Glutamatergic neuron (in vitro differentiated cells): ENCODE results near the gene TMOD4. TPM values are rescaled to one million over a fixed set of nuclear protein-coding genes. Genes with fewer than 3 reads are reported as not detected.

Experiments used
- DNase-seq: peaks from one replicate; pipeline ENCODE4 v3.0.0; 2022
- H3K27ac Mint-ChIP-seq: one replicate; pipeline ENCODE4 v1.8.0; 2020; ENCODE audit warnings: mild to moderate bottlenecking, mixed read lengths, inconsistent platforms; ENCODE audit not compliant: unreplicated experiment
- H3K27me3 Mint-ChIP-seq: one replicate; pipeline ENCODE4 v1.8.0; 2020; ENCODE audit warnings: mild to moderate bottlenecking, moderate library complexity, mixed read lengths, inconsistent platforms; ENCODE audit not compliant: unreplicated experiment
- H3K36me3 Mint-ChIP-seq: one replicate; pipeline ENCODE4 v1.8.0; 2020; ENCODE audit warnings: mild to moderate bottlenecking, mixed read lengths, inconsistent platforms; ENCODE audit not compliant: unreplicated experiment
- H3K4me1 Mint-ChIP-seq: one replicate; pipeline ENCODE4 v1.8.0; 2020; ENCODE audit warnings: mild to moderate bottlenecking, low read depth, mixed read lengths, inconsistent platforms; ENCODE audit not compliant: unreplicated experiment
- H3K4me3 Mint-ChIP-seq: one replicate; pipeline ENCODE4 v1.8.0; 2020; ENCODE audit warnings: mild to moderate bottlenecking, mixed read lengths, inconsistent platforms; ENCODE audit not compliant: unreplicated experiment
- H3K9me3 Mint-ChIP-seq: one replicate; pipeline ENCODE4 v1.8.0; 2020; ENCODE audit warnings: mild to moderate bottlenecking, moderate library complexity, mixed read lengths, inconsistent platforms; ENCODE audit not compliant: unreplicated experiment
- CTCF ChIP-seq: fragments of 200-600 bp; sonication (generic); IDR thresholded peaks from one replicate; pipeline ENCODE4 v1.5.0; 2021; ENCODE audit not compliant: partially characterized antibody, unreplicated experiment
- total RNA-seq: library from RNA; stranded (reverse); fragmentation: NEBNext Ultra II Directional; extraction: Animal tissue kit (Norgen Biotek cat#: 25700); gene quantifications from one replicate; pipeline ENCODE4 v1.2.1, GENCODE V29; 2021; ENCODE audit not compliant: unreplicated experiment

The TMOD4 gene
- total RNA-seq, 1 donor from 2014 or later, result 0.76 TPM

DNA sequence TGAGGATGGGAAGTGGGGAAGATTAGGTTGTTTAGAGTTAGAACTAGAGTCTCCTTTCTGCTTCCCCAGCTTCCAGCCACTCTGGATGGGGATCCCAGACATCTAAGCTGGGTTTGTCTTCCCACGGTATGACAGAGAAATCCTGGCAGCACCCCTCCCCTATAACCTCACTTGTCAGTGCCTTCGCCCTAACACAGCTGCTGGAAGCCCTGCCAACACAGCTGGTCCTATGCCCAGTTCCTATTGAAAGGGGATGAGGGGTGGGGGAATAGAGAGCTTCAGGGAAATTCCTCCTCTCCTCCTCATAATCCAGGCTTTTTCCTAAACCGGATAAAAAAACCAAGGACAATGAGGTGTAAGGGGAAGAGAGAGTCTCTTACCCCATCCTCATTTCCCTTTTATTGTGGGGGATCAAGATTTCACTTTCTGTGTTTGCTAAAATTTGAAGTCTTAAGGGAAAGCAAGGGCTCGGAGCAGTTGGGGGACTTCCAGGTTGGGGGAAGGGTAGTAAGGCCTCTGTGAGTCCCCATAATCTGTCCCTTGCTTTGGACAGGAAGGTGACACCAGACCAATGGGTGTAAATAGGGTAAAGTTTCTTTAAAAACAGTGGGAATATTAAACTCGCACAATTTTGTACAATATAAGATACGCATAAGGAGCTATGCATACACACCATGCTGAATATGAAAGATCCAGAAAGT lies 590 bp downstream of the TMOD4 start:
- no peak overlapping the region for H3K27ac Mint-ChIP-seq
- no peaks in the 10 kb centered on the region for H3K4me1 Mint-ChIP-seq
- no peaks in the 10 kb centered on the region for H3K9me3 Mint-ChIP-seq
- peaks cover 10% of the 10 kb centered on the region for H3K36me3 Mint-ChIP-seq
- no peak overlapping the region for H3K4me3 Mint-ChIP-seq
- no peak for DNase-seq
- TF ChIP-seq CTCF, result no peak
- H3K27me3 Mint-ChIP-seq, result peaks cover 2% of the 10 kb centered on the region

GRCh38 chr1:151171190-151171589 lies 4.6 kb downstream of the TMOD4 start:
- H3K4me3 Mint-ChIP-seq, result no peak overlapping the region
- H3K9me3 Mint-ChIP-seq, result peaks cover 5% of the 10 kb centered on the region
- H3K27me3 Mint-ChIP-seq, result peaks cover 2% of the 10 kb centered on the region
- no peak overlapping the region for H3K27ac Mint-ChIP-seq
- DNase-seq, result no peak
- TF ChIP-seq CTCF, result no peak
- no peaks in the 10 kb centered on the region for H3K36me3 Mint-ChIP-seq
- H3K4me1 Mint-ChIP-seq, result no peaks in the 10 kb centered on the region

GRCh38 chr1:151167116-151167515 lies 8.7 kb downstream of the TMOD4 start:
- TF ChIP-seq CTCF, result no peak
- Mint-ChIP-seq H3K4me3 (peak overlapping the region; percentile 99), H3K9me3 (peaks cover 12% of the 10 kb centered on the region), H3K4me1 (peaks cover 8% of the 10 kb centered on the region), H3K27ac (peak overlapping the region; percentile 28), H3K36me3 (no peaks in the 10 kb centered on the region), H3K27me3 (peaks cover 7% of the 10 kb centered on the region)
- no peak for DNase-seq

- Mint-ChIP-seq H3K27ac (peak overlapping the region; percentile 96), H3K36me3 (no peaks in the 10 kb centered on the region), H3K9me3 (peaks cover 12% of the 10 kb centered on the region), H3K4me3 (peak overlapping the region; percentile 99), H3K27me3 (peaks cover 7% of the 10 kb centered on the region), H3K4me1 (peaks cover 8% of the 10 kb centered on the region)
- DNase-seq, result no peak
- TF ChIP-seq CTCF, result no peak
Observed at GRCh38 chr1:151166505-151166956, 9.2 kb downstream of the TMOD4 start.

GRCh38 chr1:151165738-151166504 lies 9.9 kb downstream of the TMOD4 start, which contains the start of the genes LYSMD1 and SCNM1:
LYSMD1 (minus strand) TSS chr1:151165902; CDS start chr1:151165258, 644 bp downstream.
SCNM1 (plus strand) TSS chr1:151166144; CDS start chr1:151166153, 9 bp downstream.
- Mint-ChIP-seq H3K27ac (peak within 1 kb of the TSS; percentile 96), H3K4me3 (peak within 1 kb of the TSS; percentile 99), H3K4me1 (peaks cover 8% of the 10 kb centered on the region), H3K27me3 (peaks cover 5% of the 10 kb centered on the region), H3K9me3 (peaks cover 12% of the 10 kb centered on the region), H3K36me3 (no peaks in the 10 kb centered on the region)
- peak; percentile 90 for DNase-seq
- TF ChIP-seq CTCF, result no peak
